Gastroesophageal sphincter (tissue), 3 donors: ENCODE results near the gene PLEKHG3.

ENCODE experiments used
- EP300 ChIP-seq: sonication (generic); formaldehyde crosslinking; IDR thresholded peaks from one replicate; pipeline ENCODE4 v1.6.1; 2017; ENCODE audit warnings: antibody characterized with exemption, mild to moderate bottlenecking
- POLR2A ChIP-seq, 2 donors: fragments of 450-650 bp; IDR thresholded peaks; one replicate each; pipeline ENCODE4 v1.6.1; 2017; ENCODE audit warnings: antibody characterized with exemption in 2 of 2, mild to moderate bottlenecking in 2 of 2, moderate library complexity in 1 of 2
- TF ChIP-seq, protein P1 (sequence below), 4 experiments: fragments of 200-600 bp in 2 of 4; fragments of 450-650 bp in 2 of 4; sonication (generic) in 1 of 4; IDR thresholded peaks; one replicate each; pipeline ENCODE4 v1.5.1; 2017 to 2019; ENCODE audit warnings: antibody characterized with exemption in 4 of 4, mild to moderate bottlenecking in 2 of 4, moderate library complexity in 2 of 4

DNA sequence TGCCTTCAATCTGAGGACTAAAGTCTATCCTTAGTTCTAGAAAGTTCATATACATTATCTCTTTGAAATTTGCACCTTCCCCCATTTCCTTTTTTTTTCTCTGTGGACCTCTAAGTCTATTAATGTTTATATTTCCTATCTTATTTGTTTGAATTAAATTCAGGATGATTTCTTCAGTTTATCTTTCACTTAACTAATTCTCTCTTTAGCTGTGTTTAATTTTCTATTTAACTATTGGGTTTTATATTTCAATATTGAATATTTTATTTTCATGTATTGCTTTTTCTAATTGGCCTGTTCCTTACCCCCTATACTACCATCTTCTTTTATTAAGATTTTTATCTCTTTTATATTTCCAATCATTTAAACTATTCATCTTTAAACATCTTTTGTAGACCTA, 9.5 kb downstream of the PLEKHG3 start:
- TF ChIP-seq, protein P1, sequence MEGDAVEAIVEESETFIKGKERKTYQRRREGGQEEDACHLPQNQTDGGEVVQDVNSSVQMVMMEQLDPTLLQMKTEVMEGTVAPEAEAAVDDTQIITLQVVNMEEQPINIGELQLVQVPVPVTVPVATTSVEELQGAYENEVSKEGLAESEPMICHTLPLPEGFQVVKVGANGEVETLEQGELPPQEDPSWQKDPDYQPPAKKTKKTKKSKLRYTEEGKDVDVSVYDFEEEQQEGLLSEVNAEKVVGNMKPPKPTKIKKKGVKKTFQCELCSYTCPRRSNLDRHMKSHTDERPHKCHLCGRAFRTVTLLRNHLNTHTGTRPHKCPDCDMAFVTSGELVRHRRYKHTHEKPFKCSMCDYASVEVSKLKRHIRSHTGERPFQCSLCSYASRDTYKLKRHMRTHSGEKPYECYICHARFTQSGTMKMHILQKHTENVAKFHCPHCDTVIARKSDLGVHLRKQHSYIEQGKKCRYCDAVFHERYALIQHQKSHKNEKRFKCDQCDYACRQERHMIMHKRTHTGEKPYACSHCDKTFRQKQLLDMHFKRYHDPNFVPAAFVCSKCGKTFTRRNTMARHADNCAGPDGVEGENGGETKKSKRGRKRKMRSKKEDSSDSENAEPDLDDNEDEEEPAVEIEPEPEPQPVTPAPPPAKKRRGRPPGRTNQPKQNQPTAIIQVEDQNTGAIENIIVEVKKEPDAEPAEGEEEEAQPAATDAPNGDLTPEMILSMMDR (IDR thresholded peaks at IDR 0.05) = no peak
- no peak for TF ChIP-seq EP300
- no peak for TF ChIP-seq POLR2A (IDR thresholded peaks at IDR 0.05)
